Endothelial cell of umbilical vein (primary cell): ENCODE data around the gene ANKRD23. TPM values are rescaled to one million over a fixed set of nuclear protein-coding genes. Genes with fewer than 3 reads are reported as not detected.

Experiments used
- BruUV-seq: library from RNA; stranded (reverse); fragments of 400-500 nt; replicated peaks from 2 replicates; lab custom pipeline; 2021; lab: Mats Ljungman, UMichigan
- CTCF ChIA-PET: fragments of 300-600, 350-600 bp; sonication (Branson Sonifier 250); formaldehyde crosslinking; loops from one replicate; lab custom pipeline; 2021; ENCODE audit warnings: antibody characterized with exemption, inconsistent platforms; lab: Charles Lee
- POLR2A ChIA-PET: fragments of 300-600, 350-600 bp; sonication (Branson Sonifier 250); formaldehyde crosslinking; loops from one replicate; lab custom pipeline; 2021; ENCODE audit warnings: antibody characterized with exemption, inconsistent platforms; lab: Charles Lee
- DNase-seq: peaks from one replicate; pipeline ENCODE4 v3.0.0-alpha.2; 2011; ENCODE audit warnings: low read depth, low spot score
- FAIRE-seq: peaks from 2 replicates; lab custom pipeline; 2011; peaks lifted over from hg19 to GRCh38; lab: Jason Lieb, UNC
- H2AFZ ChIP-seq: 2 replicates; pipeline ENCODE4 v1.6.0; 2012; ENCODE audit warnings: low read depth, low read length, control low read depth, inconsistent platforms
- H3K27ac ChIP-seq: 2 replicates; pipeline ENCODE4 v1.5.1; 2011; ENCODE audit warnings: low read depth, mild to moderate bottlenecking, control low read depth, low read length, moderate library complexity; ENCODE audit not compliant: insufficient read depth
- H3K27me3 ChIP-seq, 2 experiments: 2 replicates each; pipeline versions ENCODE4 v1.6.0 to v1.6.1; 2011; ENCODE audit warnings: low read length in 2 of 2, mixed read lengths in 1 of 2; ENCODE audit not compliant: control insufficient read depth in 2 of 2, insufficient read depth in 2 of 2
- H3K36me3 ChIP-seq, 2 experiments: 2 replicates in 1 of 2; 3 replicates in 1 of 2; pipeline ENCODE4 v1.5.1; 2011; ENCODE audit warnings: low read length in 2 of 2, mild to moderate bottlenecking in 1 of 2, moderate library complexity in 1 of 2; ENCODE audit not compliant: control insufficient read depth in 2 of 2, insufficient read depth in 2 of 2; ENCODE audit errors: extremely low read depth in 1 of 2
- H3K4me1 ChIP-seq: 3 replicates; pipeline ENCODE4 v1.5.1; 2011; ENCODE audit warnings: mild to moderate bottlenecking, low read length; ENCODE audit not compliant: control insufficient read depth, insufficient read depth; ENCODE audit errors: extremely low read depth
- H3K4me2 ChIP-seq: 2 replicates; pipeline ENCODE4 v1.6.1; 2011; ENCODE audit warnings: low read length, control low read depth, mixed read lengths; ENCODE audit not compliant: insufficient read depth
- H3K4me3 ChIP-seq, 3 experiments: fragments of 200-600 bp in 1 of 3; sonication (generic), shearing (Covaris generic) in 1 of 3; replicated peaks in 1 of 3; 2 replicates each; pipeline ENCODE4 v1.5.1; 2011 to 2016; ENCODE audit warnings: control low read depth in 3 of 3, low read length in 3 of 3, mild to moderate bottlenecking in 2 of 3, inconsistent platforms in 1 of 3, low read depth in 1 of 3, moderate library complexity in 1 of 3; ENCODE audit not compliant: insufficient read depth in 1 of 3
- H3K79me2 ChIP-seq: 2 replicates; pipeline ENCODE4 v1.6.0; 2012; ENCODE audit warnings: low read length, inconsistent platforms; ENCODE audit not compliant: control insufficient read depth, insufficient read depth
- H3K9ac ChIP-seq: replicated peaks from 2 replicates; pipeline ENCODE3; 2011; ENCODE audit warnings: low read length, control low read depth; ENCODE audit not compliant: insufficient read depth; ENCODE audit errors: extremely low read depth
- H3K9me1 ChIP-seq: replicated peaks from 3 replicates; pipeline ENCODE4 v1.6.0; 2011; ENCODE audit warnings: mild to moderate bottlenecking, low read length; ENCODE audit not compliant: control insufficient read depth, insufficient read depth; ENCODE audit errors: extremely low read depth
- H3K9me3 ChIP-seq: replicated peaks from 2 replicates; pipeline ENCODE4 v1.5.1; 2012; ENCODE audit warnings: low read length, inconsistent platforms; ENCODE audit not compliant: control insufficient read depth, insufficient read depth
- H4K20me1 ChIP-seq: replicated peaks from 2 replicates; pipeline ENCODE3; 2011; ENCODE audit warnings: mild to moderate bottlenecking, low read length; ENCODE audit not compliant: control insufficient read depth, insufficient read depth; ENCODE audit errors: extremely low read depth
- JUN ChIP-seq: IDR thresholded peaks from 2 replicates; pipeline ENCODE4 v1.6.1; 2011; ENCODE audit warnings: borderline replicate concordance, low read depth; ENCODE audit not compliant: insufficient read length, insufficient read depth
- MYC ChIP-seq: IDR thresholded peaks from one replicate; pipeline ENCODE4 v1.6.1; 2011; ENCODE audit warnings: mild to moderate bottlenecking, low read depth, low read length
- POLR2A ChIP-seq: IDR thresholded peaks from 2 replicates; pipeline ENCODE4 v1.6.1; 2012; ENCODE audit warnings: low read depth, mild to moderate bottlenecking, control low read depth, low read length
- POLR2AphosphoS5 ChIP-seq: IDR thresholded peaks from 2 replicates; pipeline ENCODE4 v1.6.1; 2012; ENCODE audit warnings: low read depth, mild to moderate bottlenecking, control low read depth, low read length, moderate library complexity; ENCODE audit not compliant: insufficient read depth
- dilution Hi-C: fragments of 300-500 bp; cut with MboI; formaldehyde crosslinking; loops from one replicate; pipeline ENCODE4 v1.15.0; 2019; ENCODE audit warnings: low sequenced_read_pairs; ENCODE audit not compliant: extremely low pct_ligation_motif_present
- intact Hi-C: fragments of 100-400 bp; cut with micrococcal nuclease; formaldehyde crosslinking; loops from one replicate; pipeline ENCODE4 v1.10.0; 2022
- polyA plus RNA-seq, 4 experiments: library from polyadenylated mRNA; depleted of rRNA in 3 of 4; stranded (reverse) in 3 of 4; unstranded in 1 of 4; fragments of >200 nt; gene quantifications; 2 replicates each; pipeline versions ENCODE4 v1.2.1 to v1.2.3, GENCODE V29; 2011 to 2012; ENCODE audit warnings: missing spikeins in 1 of 4
- total RNA-seq: library from RNA; stranded (reverse); gene quantifications from 2 replicates; pipeline ENCODE4 v1.2.3, GENCODE V29; 2021
- TF ChIP-seq, protein P1 (sequence below), 2 donors: IDR thresholded peaks; 1 replicate in 1 of 2; 2 replicates in 1 of 2; pipeline ENCODE4 v1.5.1; 2011; ENCODE audit warnings: low read length in 2 of 2, mild to moderate bottlenecking in 2 of 2, moderate library complexity in 2 of 2, control low read depth in 1 of 2, inconsistent platforms in 1 of 2, low read depth in 1 of 2; ENCODE audit not compliant: insufficient read depth in 1 of 2; ENCODE audit errors: extremely low read depth in 1 of 2
- TF ChIP-seq, protein P2 (sequence below): IDR thresholded peaks from 2 replicates; pipeline ENCODE4 v1.6.1; 2011; ENCODE audit not compliant: insufficient read depth, insufficient read length

The ANKRD23 gene
- total and polyA plus RNA-seq, 2 donors (not counting 3 experiments of a cell fraction or from before 2014, with no cell fraction given), result 1.7 to 3.6 TPM

DNA sequence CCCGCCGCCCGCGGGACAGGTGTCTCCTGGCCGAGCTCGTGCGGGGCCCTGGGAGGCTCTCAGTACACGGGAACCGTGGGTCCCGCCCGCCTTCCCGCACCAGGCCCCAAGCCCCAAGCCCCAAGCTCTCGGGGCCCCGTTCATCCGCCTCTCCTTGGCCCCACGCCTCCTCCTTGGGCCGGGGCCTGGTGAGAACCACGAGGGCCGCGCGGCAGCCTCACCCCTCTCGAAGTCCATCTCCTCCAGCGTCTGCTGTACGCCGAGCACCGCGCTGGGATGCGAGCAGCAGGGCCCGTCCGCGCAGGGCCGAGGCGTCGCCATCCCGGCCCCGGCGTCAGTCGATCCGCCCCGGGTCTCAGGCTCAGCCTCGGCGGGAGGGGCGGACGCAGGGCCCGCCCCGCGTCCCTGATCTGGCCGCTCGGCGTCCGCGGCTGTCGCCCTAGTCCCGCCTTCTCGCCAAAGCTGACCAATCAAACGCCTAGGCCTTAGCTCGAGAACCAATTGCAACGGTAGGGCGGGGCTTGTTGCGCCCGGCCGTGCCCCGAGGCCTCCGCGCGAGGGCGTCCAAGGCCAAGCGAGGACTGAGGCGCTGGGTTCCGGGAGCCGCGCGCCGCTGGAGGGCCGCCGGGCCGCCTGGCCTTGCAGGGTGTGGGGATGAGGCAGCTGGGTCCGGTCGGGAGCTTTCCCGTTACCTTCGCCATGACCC lies 14.0 kb upstream of the ANKRD23 start, which contains the start of gene ANKRD39:
ANKRD39 (minus strand) TSS at position 350 of the 706 bp plus-strand sequence; CDS start at position 321, 29 bp downstream.
- Histone ChIP-seq H3K4me3 (peak within 1 kb of the TSS; percentile 29 to 53 (median 51)), H3K9ac (peak within 1 kb of the TSS; percentile 42), H3K27me3 (no peaks in the 10 kb centered on the region), H3K79me2 (peaks cover 3% of the 10 kb centered on the region), H3K4me2 (peak within 1 kb of the TSS; percentile 65), H3K27ac (peak within 1 kb of the TSS; percentile 10), H4K20me1 (no peaks in the 10 kb centered on the region), H3K4me1 (peaks cover 9% of the 10 kb centered on the region), H3K9me3 (no peaks in the 10 kb centered on the region), H2AFZ (peak within 1 kb of the TSS; percentile 84), H3K9me1 (no peaks in the 10 kb centered on the region), H3K36me3 (peaks cover 0 to 20% of the 10 kb centered on the region in 2 experiments)
- TF ChIP-seq MYC (no peak), POLR2A (peak; percentile 86), POLR2AphosphoS5 (peak; percentile 80), JUN (no peak)
- TF ChIP-seq, protein P1, sequence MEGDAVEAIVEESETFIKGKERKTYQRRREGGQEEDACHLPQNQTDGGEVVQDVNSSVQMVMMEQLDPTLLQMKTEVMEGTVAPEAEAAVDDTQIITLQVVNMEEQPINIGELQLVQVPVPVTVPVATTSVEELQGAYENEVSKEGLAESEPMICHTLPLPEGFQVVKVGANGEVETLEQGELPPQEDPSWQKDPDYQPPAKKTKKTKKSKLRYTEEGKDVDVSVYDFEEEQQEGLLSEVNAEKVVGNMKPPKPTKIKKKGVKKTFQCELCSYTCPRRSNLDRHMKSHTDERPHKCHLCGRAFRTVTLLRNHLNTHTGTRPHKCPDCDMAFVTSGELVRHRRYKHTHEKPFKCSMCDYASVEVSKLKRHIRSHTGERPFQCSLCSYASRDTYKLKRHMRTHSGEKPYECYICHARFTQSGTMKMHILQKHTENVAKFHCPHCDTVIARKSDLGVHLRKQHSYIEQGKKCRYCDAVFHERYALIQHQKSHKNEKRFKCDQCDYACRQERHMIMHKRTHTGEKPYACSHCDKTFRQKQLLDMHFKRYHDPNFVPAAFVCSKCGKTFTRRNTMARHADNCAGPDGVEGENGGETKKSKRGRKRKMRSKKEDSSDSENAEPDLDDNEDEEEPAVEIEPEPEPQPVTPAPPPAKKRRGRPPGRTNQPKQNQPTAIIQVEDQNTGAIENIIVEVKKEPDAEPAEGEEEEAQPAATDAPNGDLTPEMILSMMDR (IDR thresholded peaks at IDR 0.05; ENCODE audit: extremely low read depth in 1 of 2, insufficient read depth in 1 of 2, low read depth in 1 of 2, low read length in 2 of 2), result peak; percentile 82 to 83
- TF ChIP-seq, protein P2, sequence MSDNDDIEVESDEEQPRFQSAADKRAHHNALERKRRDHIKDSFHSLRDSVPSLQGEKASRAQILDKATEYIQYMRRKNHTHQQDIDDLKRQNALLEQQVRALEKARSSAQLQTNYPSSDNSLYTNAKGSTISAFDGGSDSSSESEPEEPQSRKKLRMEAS, result peak; percentile 21
- POLR2A ChIA-PET, result interaction anchor here (0.7 to 1.9 kb wide), 6 partner anchors 11 to 254 kb away, joined by 3 to 14 read pairs (median 5); partner anchors contain the start of gene CNNM3
- no TSS peak for BruUV-seq
- CTCF ChIA-PET, result interaction anchor here (0.6 to 4.3 kb wide), 24 partner anchors 10 to 254 kb away, joined by 3 to 81 read pairs (median 6); partner anchors contain the start of genes ANKRD36, CNNM3 and SEMA4C
- DNase-seq (peak; percentile 99), FAIRE-seq (peak; percentile 97)
- intact Hi-C loops (loop anchor here (1.0 to 2.0 kb wide), 6 partner anchors 9 to 255 kb away; partner anchors contain the start of genes ANKRD36, CNNM3 and CNNM4), dilution Hi-C loops (no loop called here)
